Activated CD4-positive, alpha-beta T cell treated with anti-CD3 and anti-CD28 coated beads, Interleukin-2, amount 50 U/mL, for 4 hours (primary cell): ENCODE data around the gene SF3B2.
"Not testable (repeated sequence)": the region's sequence is repeated elsewhere in the genome, so short reads cannot be mapped to it uniquely, and the experiment has no call there.

Experiments
- DNase-seq, 2 experiments: peaks; one replicate each; pipeline ENCODE4 v3.0.0-alpha.2; 2020

The SF3B2 gene

DNA sequence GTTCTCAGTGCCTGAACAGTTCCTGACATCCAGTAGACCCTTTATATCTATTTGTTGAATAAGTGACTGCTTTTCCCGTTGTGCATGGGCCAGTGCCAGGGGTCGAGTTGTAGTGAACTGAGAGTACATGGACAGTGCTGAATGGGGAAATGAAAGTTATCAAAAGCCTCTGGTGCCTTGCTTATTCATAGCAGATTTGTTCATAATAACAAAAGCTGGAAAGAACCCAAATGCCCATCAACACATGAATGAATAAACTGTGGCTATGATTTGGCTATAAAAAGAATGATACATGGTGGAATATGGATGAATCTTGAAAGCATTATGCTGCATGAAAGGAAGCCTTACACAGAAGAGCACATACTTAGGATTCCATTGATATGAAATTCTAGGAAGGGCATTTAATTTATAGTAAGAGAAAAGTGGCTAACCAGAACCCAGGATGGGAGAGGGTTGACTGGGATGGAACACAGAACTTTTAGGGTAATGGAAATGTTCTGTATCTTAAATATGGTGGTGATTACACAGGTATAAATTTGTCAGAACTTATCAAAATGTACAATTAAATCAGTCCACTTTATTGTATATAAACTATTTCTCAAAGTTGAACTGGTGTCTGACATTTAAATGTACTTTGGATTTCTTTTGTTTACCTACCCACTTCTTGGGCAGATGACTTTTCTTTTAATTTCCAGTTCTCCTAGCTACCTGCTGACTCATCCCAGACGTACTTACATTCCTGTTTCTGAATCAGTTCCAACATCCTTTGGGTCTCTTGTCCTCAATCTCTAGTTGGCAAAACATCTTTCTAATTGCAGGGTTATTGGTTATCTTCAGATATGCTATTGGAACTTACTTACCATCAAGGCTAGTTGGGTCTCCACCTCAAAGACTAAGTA is 60.7 kb downstream of the SF3B2 start:
- DNase-seq: no peak

DNA sequence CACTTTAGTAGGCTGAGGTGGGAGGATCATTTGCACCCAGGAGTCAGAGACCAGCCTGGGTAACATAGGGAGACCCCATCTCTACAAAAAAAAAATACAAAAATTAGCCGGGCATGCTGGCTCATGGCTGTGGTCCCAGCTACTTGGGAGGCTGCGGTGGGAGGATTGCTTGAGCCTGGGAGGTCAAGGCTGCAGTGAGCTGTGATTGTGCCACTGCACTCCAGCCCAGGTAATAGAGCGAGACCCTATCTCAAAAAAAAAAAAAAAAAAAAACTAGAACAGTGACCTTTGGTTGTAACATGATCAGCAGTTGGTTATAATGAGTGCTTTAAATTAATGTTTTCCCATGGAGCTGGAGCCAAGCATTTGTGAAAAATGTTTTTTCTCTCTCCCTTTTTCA is 62.8 kb downstream of the SF3B2 start:
- not testable (repeated sequence) for DNase-seq

- no peak for DNase-seq
Measured at GRCh38 chr11:66115638-66116301, 63.6 kb downstream of the SF3B2 start.

DNA sequence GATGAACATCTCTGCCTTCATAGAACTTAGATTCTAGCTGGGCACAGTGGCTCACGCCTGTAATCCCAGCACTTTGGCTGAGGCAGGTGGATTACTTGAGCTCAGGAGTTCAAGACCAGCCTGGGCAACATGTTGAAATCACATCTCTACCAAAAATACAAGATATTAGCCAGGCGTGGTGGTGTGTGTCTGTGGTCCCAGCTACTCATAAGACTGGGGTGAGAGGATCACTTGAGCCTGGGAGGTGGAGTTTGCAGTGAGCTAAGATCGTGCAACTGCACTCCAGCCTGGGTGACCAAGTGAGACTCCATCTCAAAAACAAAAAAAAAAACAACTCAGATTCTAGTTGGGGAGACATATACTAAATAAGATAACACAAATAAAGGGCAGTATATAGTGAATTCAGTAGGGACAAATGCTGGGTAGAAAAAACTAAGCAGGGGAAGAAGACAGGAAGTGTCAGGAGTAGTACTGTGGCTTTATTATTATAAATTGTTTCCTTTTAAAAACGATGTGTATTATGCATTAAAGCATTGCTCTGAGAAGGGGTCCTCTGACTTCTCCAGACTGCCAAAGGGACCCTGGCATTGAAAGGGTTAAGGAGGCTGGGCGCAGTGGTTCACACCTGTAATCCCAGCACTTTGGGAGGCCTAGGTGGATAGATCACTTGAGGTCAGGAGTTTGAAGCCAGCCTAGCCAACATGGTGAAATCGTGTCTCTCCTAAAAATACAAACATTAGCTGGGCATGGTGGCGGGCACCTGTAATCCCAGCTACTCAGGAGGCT is 64.6 kb downstream of the SF3B2 start:
- no peak for DNase-seq

DNA sequence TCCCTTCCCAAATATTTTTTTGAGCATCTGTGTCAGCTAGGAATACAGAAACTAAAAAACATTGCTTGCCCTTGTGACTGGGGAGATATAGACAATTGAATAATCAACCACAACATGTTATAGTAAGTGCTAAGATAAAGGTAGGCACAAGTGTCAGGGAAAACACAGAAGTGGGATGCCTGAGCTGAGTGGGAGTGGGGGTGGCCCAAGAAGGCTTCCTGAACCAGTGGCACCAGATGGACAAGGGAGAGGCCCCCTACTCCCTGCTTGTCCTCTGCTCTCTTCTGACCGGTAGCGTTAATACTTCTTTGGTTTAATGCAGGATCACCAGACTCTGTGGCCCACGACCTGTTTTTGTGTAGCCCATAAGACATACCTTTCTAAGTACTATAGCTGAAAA is 66.7 kb downstream of the SF3B2 start:
- DNase-seq: no peak
